ENCODE measurements around the gene SRC. TPM values are rescaled to one million over a fixed set of nuclear protein-coding genes. Genes with fewer than 3 reads are reported as not detected.

SRC gene
- total RNA-seq, 1 experiment from 2014 or later: 42.3 TPM

- H3K27ac ChIP-seq (ENCODE audit: low read depth, low read length): no peak overlapping the region
- TF ChIP-seq TCF7L2 (IDR thresholded peaks at IDR 0.05; ENCODE audit: borderline replicate concordance, extremely low read depth, insufficient read depth, insufficient read length) (no peak), CTCF (IDR thresholded peaks at IDR 0.05 in 2 of 3, conservative IDR thresholded peaks at IDR 0.05 in 1 of 3; ENCODE audit: borderline replicate concordance in 1 of 3, insufficient read depth in 1 of 3, low read depth in 2 of 3, low read length in 2 of 3) (no peak), SRF (IDR thresholded peaks at IDR 0.05; ENCODE audit: low read depth) (no peak), FOSL1 (IDR thresholded peaks at IDR 0.05; ENCODE audit: low read depth) (no peak), REST (IDR thresholded peaks at IDR 0.05; ENCODE audit: low read depth) (no peak), YY1 (IDR thresholded peaks at IDR 0.05; ENCODE audit: extremely low read depth, insufficient replicate concordance, low read depth, low read length) (no peak)
Observed at GRCh38 chr20:37362231-37362792, 16.4 kb downstream of the SRC start.

More at GRCh38 chr20:37362231-37362792, 16.4 kb downstream of the SRC start:
- ATAC-seq: no peak
- POLR2A ChIA-PET: no interaction called here
- H3K9ac ChIP-seq (ENCODE audit: low read length): no peak overlapping the region
- no peak overlapping the region for H3K4me2 ChIP-seq (ENCODE audit: low read length)
- CTCF ChIA-PET: no interaction called here
- RAD21 ChIA-PET (ENCODE audit: low non-redundant PET in 1 of 2, low total read pairs in 2 of 2, uncharacterized antibody in 2 of 2, unreplicated experiment in 2 of 2): no interaction called here
- no peaks in the 10 kb centered on the region for H3K27me3 ChIP-seq (ENCODE audit: insufficient read depth, low read length)
- H3K9me2 ChIP-seq (ENCODE audit: insufficient read depth): no peaks in the 10 kb centered on the region
- H3K4me1 ChIP-seq (ENCODE audit: control insufficient read depth in 1 of 2, insufficient read depth in 2 of 2, low read length in 2 of 2): no peaks in the 10 kb centered on the region
- no TSS peak for BruUV-seq (replicated peaks)
- no peak overlapping the region for H2AFZ ChIP-seq (ENCODE audit: low read depth, low read length, poor library complexity, severe bottlenecking)
- peaks cover 68% of the 10 kb centered on the region for H3K79me2 ChIP-seq (ENCODE audit: insufficient read depth, low read length)
- peaks cover 3 to 12% of the 10 kb centered on the region in 2 experiments; a peak in 2 of 4 replicates for H3K36me3 ChIP-seq (ENCODE audit: control insufficient read depth in 1 of 2, insufficient read depth in 2 of 2, low read length in 2 of 2)
- no peaks in the 10 kb centered on the region for H4K20me1 ChIP-seq (ENCODE audit: insufficient read depth)
- no peak overlapping the region for H3K4me3 ChIP-seq (replicated peaks in 1 of 2; ENCODE audit: low read depth in 1 of 2, low read length in 2 of 2)
- intact Hi-C loops (cut with micrococcal nuclease): no loop called here
- DNase-seq (ENCODE audit: low read depth, low spot score): no peak
- H3K9me3 ChIP-seq (ENCODE audit: control insufficient read depth in 1 of 2, insufficient read depth in 1 of 2, low read depth in 1 of 2, low read length in 2 of 2): no peaks in the 10 kb centered on the region

All from HCT116 (cell line).